AML-193 (cell line): ENCODE data around the gene GFOD1.
"Not testable (repeated sequence)": the region's sequence is repeated elsewhere in the genome, so short reads cannot be mapped to it uniquely, and the experiment has no call there.

Experiments used
- DNase-seq, 2 experiments: peaks; one replicate each; lab custom pipeline; 2025; lab: John Stamatoyannopoulos, UW

GFOD1 gene

DNA sequence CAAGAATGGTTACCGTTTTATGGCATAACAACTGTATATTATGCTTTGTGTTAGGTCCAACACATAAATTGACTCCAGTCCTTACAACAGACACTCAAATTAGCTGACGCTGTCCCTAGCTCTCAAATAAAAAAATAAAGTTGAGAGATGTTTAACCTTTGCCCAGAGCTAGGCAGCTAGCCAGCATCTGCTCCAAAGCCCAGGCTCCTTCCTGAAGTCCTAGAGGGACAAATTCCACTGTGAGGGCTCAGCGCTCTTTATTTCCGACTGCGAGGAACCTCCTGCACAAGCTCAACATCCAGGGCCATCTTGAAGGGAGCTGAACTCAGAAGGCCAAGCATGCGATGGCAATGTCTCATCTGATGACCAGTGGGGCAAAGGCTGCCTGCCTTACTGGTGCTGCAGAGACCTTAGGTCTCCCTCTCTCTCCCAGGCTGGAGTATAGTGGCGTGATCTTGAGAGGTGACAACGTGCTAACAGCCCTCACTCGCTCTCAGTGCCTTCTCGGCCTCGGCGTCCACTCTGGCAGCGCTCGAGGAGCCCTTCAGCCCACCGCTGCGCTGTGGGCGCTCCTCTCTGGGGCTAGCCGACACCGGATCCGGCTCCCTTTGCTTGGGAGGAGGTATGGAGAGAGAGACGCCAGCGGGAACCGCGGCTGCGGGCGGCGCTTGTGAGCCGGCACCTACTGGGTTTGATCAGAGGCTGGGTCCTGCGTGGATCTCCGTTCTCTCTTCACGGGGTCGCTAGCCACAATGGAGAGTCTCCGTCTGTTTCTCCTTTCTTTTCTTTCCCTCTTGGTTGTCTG is 24.7 kb upstream of the GFOD1 start:
- DNase-seq: no peak

GRCh38 chr6:13511141-13511571 is 23.8 kb upstream of the GFOD1 start:
- not testable (repeated sequence) for DNase-seq

DNA sequence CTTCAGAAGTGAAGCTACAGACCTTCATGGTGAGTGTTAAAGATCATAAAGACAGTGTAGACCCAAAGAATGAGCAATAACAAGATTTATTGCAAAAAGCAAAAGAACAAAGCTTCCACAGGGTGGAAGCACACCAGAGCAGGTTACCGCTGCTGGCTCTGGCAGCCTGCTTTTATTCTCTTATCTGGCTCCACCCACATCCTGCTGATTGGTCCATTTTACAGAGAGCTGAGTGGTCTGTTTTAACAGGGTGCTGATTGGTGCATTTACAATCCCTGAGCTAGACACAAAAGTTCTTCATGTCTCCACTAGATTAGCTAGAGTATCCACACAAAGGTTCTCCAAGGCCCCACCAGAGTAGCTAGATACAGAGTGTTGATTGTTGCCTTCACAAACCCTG is 23.0 kb upstream of the GFOD1 start:
- not testable (repeated sequence) for DNase-seq

DNA sequence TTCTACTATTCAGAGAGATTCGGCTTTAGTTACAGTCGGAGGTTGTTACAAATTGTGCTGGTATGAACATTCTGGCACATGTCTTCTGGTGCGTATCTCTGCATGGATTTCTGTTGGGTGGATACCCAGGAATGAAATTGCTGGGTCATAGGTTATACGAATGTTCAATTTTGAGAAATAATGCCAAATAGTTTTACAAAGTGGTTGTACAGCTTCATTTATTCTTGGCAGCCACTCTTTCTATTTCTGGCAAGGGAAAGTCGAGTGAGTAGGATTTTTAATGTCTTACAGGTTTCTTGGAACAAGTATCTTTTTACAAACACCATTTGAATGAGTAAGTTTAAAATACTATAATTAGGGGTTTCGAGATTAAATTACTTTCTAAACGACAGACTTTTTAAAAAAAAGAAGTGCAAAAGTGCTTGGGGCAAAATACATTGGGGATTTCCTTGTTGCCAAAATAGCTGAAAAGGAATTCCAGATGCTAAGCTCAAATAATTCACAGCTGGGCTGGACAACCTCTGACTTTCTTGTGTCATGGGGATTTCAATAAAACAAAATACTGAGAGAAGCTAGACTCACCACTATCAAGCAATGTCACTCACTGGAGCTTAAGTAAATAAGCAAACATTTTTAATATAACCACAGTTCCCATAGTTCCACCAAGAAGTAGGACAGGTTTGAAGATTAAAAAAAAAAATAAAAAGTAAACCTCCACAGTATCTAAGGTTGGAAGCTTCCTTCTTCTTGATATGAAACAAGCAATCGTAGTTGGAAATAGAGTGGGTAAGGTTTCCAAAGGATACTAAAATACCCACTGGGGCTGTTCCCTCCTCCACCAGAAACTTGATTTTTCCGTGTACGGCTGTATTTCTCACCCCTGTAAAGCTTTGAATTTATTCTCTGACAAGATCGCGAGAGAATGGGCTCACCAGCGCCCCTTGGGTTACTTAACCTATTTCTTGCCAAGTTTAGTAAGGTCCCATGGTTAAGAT is 21.6 kb upstream of the GFOD1 start:
- DNase-seq: no peak

DNA sequence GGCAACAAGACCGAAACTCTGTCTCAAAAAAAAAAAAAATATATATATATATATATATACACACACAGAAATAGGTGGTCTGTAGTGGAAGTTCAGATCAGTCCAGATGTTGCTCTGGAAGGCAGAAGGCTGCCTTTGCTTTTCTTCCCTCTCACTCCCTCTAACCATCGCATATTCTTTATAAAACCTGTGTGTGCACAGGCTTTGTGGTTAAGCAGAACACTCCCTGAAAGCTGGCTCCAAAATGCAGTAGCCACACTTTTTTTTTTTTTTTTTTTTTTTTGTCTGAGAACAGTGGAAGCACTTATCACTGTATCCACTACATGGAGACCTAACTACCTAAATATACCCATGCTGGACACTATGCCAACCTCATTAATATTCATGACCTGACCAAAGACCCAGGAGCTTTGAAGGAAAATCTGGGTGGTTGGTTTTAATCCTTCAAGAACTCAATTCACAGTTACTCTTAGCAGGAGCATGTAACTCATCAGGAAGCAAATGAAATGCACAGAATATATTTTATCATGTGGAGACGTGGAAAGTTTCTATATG is 20.0 kb upstream of the GFOD1 start:
- no peak for DNase-seq

DNA sequence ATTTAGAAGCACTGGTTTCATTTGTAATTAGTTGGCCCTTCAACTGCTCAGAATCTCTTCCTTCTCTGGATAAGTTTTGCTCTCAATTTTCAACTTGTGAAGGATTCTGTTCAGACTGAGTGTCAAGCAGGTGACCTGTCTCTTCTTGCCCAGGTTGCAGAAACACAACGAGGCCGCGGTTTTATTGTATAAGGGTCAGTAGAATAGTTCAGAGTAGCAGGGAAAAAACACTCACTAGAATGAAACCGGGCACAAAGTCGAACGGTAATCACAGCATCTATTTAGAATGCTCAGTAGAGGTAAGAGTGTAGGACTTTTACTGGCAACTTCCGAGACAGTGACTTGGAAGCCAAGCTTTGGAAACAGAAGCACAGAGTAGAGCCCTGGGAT is 17.9 kb upstream of the GFOD1 start:
- no peak for DNase-seq

GRCh38 chr6:13504611-13505344 is 17.4 kb upstream of the GFOD1 start:
- no peak for DNase-seq

- DNase-seq: no peak
Measured at GRCh38 chr6:13500915-13501314, 13.5 kb upstream of the GFOD1 start.

GRCh38 chr6:13500264-13500663 is 12.9 kb upstream of the GFOD1 start:
- no peak for DNase-seq

DNA sequence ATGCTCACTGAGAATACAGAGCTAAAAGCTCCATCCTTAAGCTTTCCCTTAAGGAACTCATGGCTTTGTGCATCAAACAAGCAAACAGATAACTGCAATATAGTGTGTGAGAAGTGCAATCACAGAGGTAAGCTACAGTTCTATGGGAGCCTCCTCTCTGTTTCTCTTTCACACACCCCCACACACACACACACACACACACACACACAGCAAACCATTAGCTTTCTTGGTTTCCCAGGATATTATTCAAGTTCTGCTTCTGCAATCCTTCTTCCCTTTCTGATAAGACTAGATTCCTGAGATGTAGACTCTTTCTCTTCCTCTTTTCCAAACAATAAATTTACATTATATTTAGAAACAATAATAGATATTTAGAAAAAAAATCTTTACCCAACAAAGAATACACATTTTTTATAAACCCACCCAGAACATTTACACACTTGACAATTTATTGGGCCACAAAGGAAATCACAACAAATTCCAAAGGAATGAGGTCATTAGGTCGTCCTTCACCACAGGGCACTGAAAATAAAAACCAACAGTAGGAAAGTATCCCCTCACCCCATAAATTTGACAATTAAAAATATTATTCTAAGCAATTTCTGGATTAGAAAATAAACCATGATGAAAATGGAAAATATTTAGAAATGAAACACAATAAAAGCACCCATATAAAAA is 9.3 kb upstream of the GFOD1 start:
- no peak for DNase-seq

DNA sequence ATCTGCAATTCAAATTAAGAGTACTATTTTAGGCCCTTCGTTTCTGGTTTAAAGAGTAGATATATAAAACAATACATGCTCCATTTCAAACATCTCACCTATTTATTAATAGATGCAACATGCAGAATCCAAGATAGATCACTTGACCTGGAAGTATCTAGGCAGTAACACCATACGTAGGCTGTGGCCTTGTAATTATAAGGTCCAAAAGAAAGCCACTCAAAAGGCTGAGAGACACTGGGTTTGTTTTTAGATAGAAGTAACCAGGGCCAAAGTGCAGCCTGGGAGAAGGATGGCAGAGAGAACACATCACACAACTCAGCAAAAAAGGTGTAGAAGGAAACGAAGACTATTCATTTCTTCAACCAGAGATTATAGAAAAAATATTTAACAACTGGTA is 8.4 kb upstream of the GFOD1 start:
- DNase-seq: no peak

- no peak for DNase-seq
Measured at GRCh38 chr6:13495112-13495776, 7.8 kb upstream of the GFOD1 start.

GRCh38 chr6:13494137-13494536 is 6.7 kb upstream of the GFOD1 start:
- DNase-seq: no peak

- no peak for DNase-seq
Measured at GRCh38 chr6:13493147-13493546, 5.7 kb upstream of the GFOD1 start.

- DNase-seq: no peak
Measured at GRCh38 chr6:13492357-13492756, 5.0 kb upstream of the GFOD1 start.

DNA sequence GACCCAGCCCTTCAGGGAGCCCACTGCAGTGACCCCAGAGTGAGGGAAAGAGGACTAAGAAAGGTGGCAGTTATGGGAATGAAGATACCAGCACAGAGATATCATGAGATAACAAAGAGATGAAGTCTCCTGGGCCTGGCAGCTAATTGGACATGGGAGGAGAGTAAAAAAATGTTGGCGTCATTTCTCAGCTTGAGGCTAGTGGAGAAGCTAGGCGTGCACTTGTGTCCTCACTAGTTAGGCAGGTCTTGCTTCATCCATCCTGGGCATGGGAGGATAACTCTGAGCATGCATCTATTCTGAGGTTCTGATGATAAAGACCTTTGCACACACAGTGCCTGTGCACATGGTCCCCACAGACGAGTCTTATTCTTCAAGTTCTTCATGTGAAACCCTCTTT is 4.1 kb upstream of the GFOD1 start:
- no peak for DNase-seq

- DNase-seq: no peak
Measured at GRCh38 chr6:13490402-13490801, 3.0 kb upstream of the GFOD1 start.

DNA sequence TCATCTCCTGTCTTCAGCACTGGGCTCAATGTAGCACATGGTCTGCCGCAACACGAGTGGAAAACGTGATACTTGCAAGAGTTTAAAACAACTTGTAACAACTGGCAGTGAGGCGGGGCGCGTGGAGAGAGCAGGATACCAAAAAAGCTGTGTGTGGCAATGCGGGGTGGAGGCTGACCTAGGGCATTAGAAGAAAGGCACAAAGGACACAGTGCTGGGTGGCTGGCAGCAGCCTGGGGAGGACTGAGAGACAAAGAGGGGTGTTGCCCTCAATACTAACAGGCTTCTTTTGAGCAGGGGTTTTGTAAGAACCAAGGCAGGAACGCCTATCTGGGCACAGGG is 1.5 kb upstream of the GFOD1 start:
- no peak for DNase-seq

DNA sequence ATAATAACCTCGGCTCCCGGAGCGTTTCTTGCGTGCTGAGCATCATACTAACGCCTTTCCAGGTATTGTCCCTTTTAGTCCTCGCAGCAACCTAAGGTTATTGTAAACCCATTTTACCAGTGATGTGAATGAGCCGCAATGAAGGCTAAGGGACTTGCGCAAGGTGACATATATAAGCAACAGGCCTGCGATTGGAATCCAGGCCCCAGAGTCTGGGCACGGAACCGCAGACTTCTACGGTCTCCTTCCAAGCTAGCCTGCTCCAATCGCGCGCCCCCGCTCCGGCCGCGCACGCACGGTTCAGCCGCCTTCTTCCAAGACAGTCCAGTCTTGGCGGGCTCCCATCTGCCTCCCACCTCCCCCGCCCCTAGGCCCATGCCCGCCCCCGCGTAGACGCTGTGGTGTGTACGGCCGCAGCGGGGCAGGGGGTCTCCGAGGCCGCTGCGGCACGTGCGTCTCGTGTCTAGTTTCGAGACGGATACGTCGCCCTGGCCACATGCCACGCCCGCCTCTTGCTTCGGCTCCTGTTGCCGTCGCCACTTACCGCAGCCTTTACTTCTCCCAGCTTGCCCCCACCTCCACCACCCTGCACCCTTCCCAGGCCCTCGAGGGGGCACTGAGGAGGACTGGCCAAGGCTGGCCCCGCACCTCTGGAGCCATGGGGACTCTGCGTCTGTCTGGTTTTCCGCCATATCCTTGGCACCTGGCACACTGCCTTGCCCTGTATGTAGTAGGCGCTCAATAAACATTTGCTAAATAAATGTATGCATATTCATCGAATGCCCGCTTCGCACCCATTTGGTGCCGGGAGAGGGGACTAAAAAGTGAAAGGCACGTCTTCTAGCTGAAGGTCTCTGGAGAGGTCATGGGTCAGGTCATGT is 855 bp upstream of the GFOD1 start:
- DNase-seq: no peak

DNA sequence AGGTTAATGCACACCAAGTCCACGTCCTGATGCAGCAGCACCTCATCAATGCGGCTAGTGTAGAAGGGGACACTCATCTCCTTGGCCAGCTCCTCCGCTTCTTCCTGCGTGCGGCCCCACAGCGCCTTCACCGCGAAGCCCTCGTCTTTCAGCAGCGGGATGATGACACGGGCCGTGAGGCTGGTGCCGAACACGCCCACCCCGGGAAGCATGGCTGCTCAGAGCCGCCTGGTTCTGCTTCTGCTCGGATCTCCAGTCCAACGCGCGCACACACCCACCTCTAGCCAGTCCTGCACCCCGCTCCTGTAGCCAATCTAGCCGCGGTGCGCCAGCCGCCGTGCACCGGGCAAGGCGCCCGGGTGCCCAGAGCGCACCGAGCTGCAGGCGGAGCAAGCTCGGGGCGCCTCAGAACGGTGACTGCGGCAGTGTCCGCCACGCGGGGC is 700 bp downstream of the GFOD1 start:
- peak; percentile 26 to 28 for DNase-seq
